Renal cortical epithelial cell (primary cell): Measurements from ENCODE around the gene FOXR2. TPM values are rescaled to one million over a fixed set of nuclear protein-coding genes. Genes with fewer than 3 reads are reported as not detected.

Experiments
- DNase-seq: peaks from one replicate; pipeline ENCODE4 v3.0.0-alpha.2; 2011; ENCODE audit warnings: low read depth
- total RNA-seq: library from RNA; depleted of rRNA; stranded (reverse); fragments of >200 nt; gene quantifications from 2 replicates; pipeline ENCODE4 v1.2.3, GENCODE V29; 2014

The FOXR2 gene
- not detected in 2 replicates for total RNA-seq

- no peak for DNase-seq
These were observed at the start of gene FOXR2 for GRCh38 chrX:55623100-55623499. TSS of gene FOXR2 (plus strand) at chrX:55623400. CDS start at chrX:55623712, 312 bp downstream.

GRCh38 chrX:55579115-55579514 lies 44.1 kb upstream of the FOXR2 start:
- no peak for DNase-seq

GRCh38 chrX:55582447-55582846 lies 40.8 kb upstream of the FOXR2 start:
- DNase-seq: no peak

GRCh38 chrX:55593296-55593695 lies 29.9 kb upstream of the FOXR2 start:
- DNase-seq: no peak

GRCh38 chrX:55593756-55594257 lies 29.4 kb upstream of the FOXR2 start:
- DNase-seq: no peak

- peak; percentile 0 for DNase-seq
These were observed 24.9 kb upstream of the FOXR2 start for GRCh38 chrX:55598333-55598732.

- no peak for DNase-seq
These were observed 3.7 kb upstream of the FOXR2 start for GRCh38 chrX:55619547-55619946.

GRCh38 chrX:55624403-55624802 lies 1.2 kb downstream of the FOXR2 start:
- DNase-seq: peak; percentile 87

GRCh38 chrX:55636109-55636508 lies 12.9 kb downstream of the FOXR2 start:
- no peak for DNase-seq

- DNase-seq: no peak
These were observed 15.7 kb downstream of the FOXR2 start for GRCh38 chrX:55638933-55639332.

GRCh38 chrX:55640854-55641253 lies 17.7 kb downstream of the FOXR2 start:
- no peak for DNase-seq

- DNase-seq: no peak
These were observed 25.2 kb downstream of the FOXR2 start for GRCh38 chrX:55648434-55648833.

- DNase-seq: peak; percentile 71
These were observed 36.7 kb downstream of the FOXR2 start for GRCh38 chrX:55659931-55660330.

- no peak for DNase-seq
These were observed 40.4 kb downstream of the FOXR2 start for GRCh38 chrX:55663584-55663983.

GRCh38 chrX:55668084-55668483 lies 44.9 kb downstream of the FOXR2 start:
- DNase-seq: no peak

Other genes with a start within 250 kb of the FOXR2 start
- gene MAGEH1, start 171.3 kb upstream of the FOXR2 start, total RNA-seq: 18.9 and 19.7 TPM in 2 replicates
- 1.0 and 4.5 TPM in 2 replicates for gene USP51, start 133.6 kb upstream of the FOXR2 start, total RNA-seq
- 24.3 and 34.0 TPM in 2 replicates for gene RRAGB, start 94.3 kb downstream of the FOXR2 start, total RNA-seq